ENCODE measurements around the gene GCLC. TPM values are rescaled to one million over a fixed set of nuclear protein-coding genes. Genes with fewer than 3 reads are reported as not detected.

The GCLC gene
- total and polyA plus RNA-seq, 10 of the 15 experiments (the other 5 are each of a cell fraction or from before 2014, with no cell fraction given) = 6.5 to 23.6 (median 12.5) TPM

DNA sequence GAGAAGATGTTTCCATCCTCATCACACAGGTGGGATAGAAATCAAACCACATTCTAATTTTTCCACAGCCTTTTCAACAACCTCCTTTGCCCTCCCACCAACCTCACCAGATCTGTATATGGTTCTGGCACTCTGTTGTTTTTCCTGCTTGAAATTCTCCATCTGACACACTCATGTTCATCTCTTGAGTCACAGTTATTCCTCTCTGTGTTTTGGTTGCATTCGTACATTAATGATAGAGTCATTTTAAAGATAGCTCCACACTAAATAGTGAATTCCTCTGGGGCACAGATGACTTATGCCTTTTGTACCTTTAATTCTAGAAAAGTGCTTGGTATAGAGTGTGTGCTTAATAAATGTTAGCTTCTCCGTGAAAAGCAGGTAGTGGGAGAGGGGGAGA, 1.4 kb upstream of the GCLC start:
- Histone ChIP-seq H3K4me2 (ENCODE audit: control insufficient read depth, insufficient read depth) (no peak overlapping the region), H3K27me3 (replicated peaks in 1 of 2; ENCODE audit: control insufficient read depth in 2 of 2, insufficient read depth in 2 of 2, low read length in 1 of 2) (peaks cover 0 to 6% of the 10 kb centered on the region in 2 experiments; a peak in 1 of 4 replicates), H4K20me1 (ENCODE audit: control insufficient read depth, insufficient read depth) (no peaks in the 10 kb centered on the region), H2AFZ (ENCODE audit: control insufficient read depth, low read depth, low read length) (no peak overlapping the region), H3K9me3 (replicated peaks; ENCODE audit: control insufficient read depth, insufficient read depth, low read length) (no peaks in the 10 kb centered on the region; the same call in 2 of the 3 replicates), H3K4me1 (ENCODE audit: control insufficient read depth, insufficient read depth, low read length) (peaks cover 9% of the 10 kb centered on the region), H3K27ac (ENCODE audit: control insufficient read depth, insufficient read depth) (no peak overlapping the region), H3K79me2 (ENCODE audit: control insufficient read depth, insufficient read depth, low read length) (peaks cover 12% of the 10 kb centered on the region), H3K4me3 (no peak overlapping the region), H3K9ac (ENCODE audit: control insufficient read depth, insufficient read depth, low read length) (no peak overlapping the region), H3K36me3 (ENCODE audit: control insufficient read depth in 2 of 2, insufficient read depth in 2 of 2, low read length in 1 of 2) (no peaks in the 10 kb centered on the region)
- no peak for ATAC-seq
- TF ChIP-seq, protein P1, sequence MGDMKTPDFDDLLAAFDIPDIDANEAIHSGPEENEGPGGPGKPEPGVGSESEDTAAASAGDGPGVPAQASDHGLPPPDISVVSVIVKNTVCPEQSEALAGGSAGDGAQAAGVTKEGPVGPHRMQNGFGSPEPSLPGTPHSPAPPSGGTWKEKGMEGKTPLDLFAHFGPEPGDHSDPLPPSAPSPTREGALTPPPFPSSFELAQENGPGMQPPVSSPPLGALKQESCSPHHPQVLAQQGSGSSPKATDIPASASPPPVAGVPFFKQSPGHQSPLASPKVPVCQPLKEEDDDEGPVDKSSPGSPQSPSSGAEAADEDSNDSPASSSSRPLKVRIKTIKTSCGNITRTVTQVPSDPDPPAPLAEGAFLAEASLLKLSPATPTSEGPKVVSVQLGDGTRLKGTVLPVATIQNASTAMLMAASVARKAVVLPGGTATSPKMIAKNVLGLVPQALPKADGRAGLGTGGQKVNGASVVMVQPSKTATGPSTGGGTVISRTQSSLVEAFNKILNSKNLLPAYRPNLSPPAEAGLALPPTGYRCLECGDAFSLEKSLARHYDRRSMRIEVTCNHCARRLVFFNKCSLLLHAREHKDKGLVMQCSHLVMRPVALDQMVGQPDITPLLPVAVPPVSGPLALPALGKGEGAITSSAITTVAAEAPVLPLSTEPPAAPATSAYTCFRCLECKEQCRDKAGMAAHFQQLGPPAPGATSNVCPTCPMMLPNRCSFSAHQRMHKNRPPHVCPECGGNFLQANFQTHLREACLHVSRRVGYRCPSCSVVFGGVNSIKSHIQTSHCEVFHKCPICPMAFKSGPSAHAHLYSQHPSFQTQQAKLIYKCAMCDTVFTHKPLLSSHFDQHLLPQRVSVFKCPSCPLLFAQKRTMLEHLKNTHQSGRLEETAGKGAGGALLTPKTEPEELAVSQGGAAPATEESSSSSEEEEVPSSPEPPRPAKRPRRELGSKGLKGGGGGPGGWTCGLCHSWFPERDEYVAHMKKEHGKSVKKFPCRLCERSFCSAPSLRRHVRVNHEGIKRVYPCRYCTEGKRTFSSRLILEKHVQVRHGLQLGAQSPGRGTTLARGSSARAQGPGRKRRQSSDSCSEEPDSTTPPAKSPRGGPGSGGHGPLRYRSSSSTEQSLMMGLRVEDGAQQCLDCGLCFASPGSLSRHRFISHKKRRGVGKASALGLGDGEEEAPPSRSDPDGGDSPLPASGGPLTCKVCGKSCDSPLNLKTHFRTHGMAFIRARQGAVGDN (IDR thresholded peaks at IDR 0.05) = no peak
- in situ Hi-C loops (cut with MboI) (no loop called here), intact Hi-C loops (cut with micrococcal nuclease; ENCODE audit: unreplicated experiment) (loop anchor here (5.0 kb wide), 2 partner anchors 181 to 246 kb away; no protein-coding TSS in a partner anchor)
- ChIA-PET RAD21 (ENCODE audit: unreplicated experiment) (no interaction called here), SMC1A (ENCODE audit: uncharacterized antibody, unreplicated experiment) (no interaction called here), CTCF (interaction anchor here (1.0 to 2.3 kb wide), 4 partner anchors 52 to 174 kb away, joined by 3 to 7 read pairs (median 4); no protein-coding TSS in a partner anchor), POLR2A (no interaction called here)
- WGBS (ENCODE audit: insufficient coverage, insufficient replicate concordance, low lambda C conversion rate, missing lambda C conversion rate) = 73% methylated on average over 2 of the region's 2 CpGs
- DNase-seq (ENCODE audit: low read depth, low spot score) = no peak
- no peak for FAIRE-seq
- no TSS peak for BruUV-seq (replicated peaks)

DNA sequence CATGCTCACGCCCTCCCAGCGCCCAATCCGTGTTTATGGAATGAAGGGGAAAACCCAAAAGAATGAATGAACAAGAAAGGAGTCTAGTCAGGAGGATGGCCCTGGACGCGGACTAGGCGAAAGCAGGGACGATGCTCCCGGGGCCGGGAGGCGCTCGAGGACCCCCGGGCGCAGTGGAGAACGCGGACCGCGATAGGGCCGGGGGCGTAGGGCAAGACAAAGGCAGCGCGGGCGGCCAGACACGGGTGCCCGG, 758 bp downstream of the GCLC start:
- no peaks in the 10 kb centered on the region; the same call in 2 of the 3 replicates for H3K9me3 ChIP-seq (replicated peaks; ENCODE audit: control insufficient read depth, insufficient read depth, low read length)
- ChIA-PET POLR2A (no interaction called here), CTCF (interaction anchor here (0.7 to 2.5 kb wide), 8 partner anchors 9 to 792 kb away, joined by 3 to 13 read pairs (median 5); no protein-coding TSS in a partner anchor), SMC1A (ENCODE audit: uncharacterized antibody, unreplicated experiment) (interaction anchor here (1.0 to 1.6 kb wide), 4 partner anchors 31 to 175 kb away, joined by 3 to 6 read pairs (median 4); no protein-coding TSS in a partner anchor), RAD21 (ENCODE audit: unreplicated experiment) (interaction anchor here (0.6 to 2.3 kb wide), 3 partner anchors 22 to 107 kb away, joined by 3 to 9 read pairs (median 4); no protein-coding TSS in a partner anchor)
- H3K4me2 ChIP-seq (ENCODE audit: control insufficient read depth, insufficient read depth) = peak overlapping the region; percentile 94
- peak overlapping the region; percentile 89 for H2AFZ ChIP-seq (ENCODE audit: control insufficient read depth, low read depth, low read length)
- peaks cover 9% of the 10 kb centered on the region for H3K4me1 ChIP-seq (ENCODE audit: control insufficient read depth, insufficient read depth, low read length)
- in situ Hi-C loops (cut with MboI) = no loop called here
- no peaks in the 10 kb centered on the region for H3K36me3 ChIP-seq (ENCODE audit: control insufficient read depth in 2 of 2, insufficient read depth in 2 of 2, low read length in 1 of 2)
- H3K27me3 ChIP-seq (replicated peaks in 1 of 2; ENCODE audit: control insufficient read depth in 2 of 2, insufficient read depth in 2 of 2, low read length in 1 of 2) = peaks cover 0 to 6% of the 10 kb centered on the region in 2 experiments; a peak in 1 of 4 replicates
- TF ChIP-seq, protein P2, sequence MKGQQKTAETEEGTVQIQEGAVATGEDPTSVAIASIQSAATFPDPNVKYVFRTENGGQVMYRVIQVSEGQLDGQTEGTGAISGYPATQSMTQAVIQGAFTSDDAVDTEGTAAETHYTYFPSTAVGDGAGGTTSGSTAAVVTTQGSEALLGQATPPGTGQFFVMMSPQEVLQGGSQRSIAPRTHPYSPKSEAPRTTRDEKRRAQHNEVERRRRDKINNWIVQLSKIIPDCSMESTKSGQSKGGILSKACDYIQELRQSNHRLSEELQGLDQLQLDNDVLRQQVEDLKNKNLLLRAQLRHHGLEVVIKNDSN (IDR thresholded peaks at IDR 0.05; ENCODE audit: borderline replicate concordance, extremely low read length, insufficient read depth, low read depth, low read length) = no peak
- TF ChIP-seq NBN (IDR thresholded peaks at IDR 0.05) (0 out of 2 replicates have a peak, but pooled peaks have one; percentile 15), EZH2 (IDR thresholded peaks at IDR 0.05; ENCODE audit: borderline replicate concordance, control insufficient read depth, low read depth, low read length) (no peak)
- DNase-seq (ENCODE audit: low read depth, low spot score) (no peak), FAIRE-seq (no peak), ATAC-seq (no peak)
- H3K9ac ChIP-seq (ENCODE audit: control insufficient read depth, insufficient read depth, low read length) = peak overlapping the region; percentile 67
- intact Hi-C loops (cut with micrococcal nuclease; ENCODE audit: unreplicated experiment) = no loop called here
- peaks cover 12% of the 10 kb centered on the region for H3K79me2 ChIP-seq (ENCODE audit: control insufficient read depth, insufficient read depth, low read length)
- H3K4me3 ChIP-seq = peak overlapping the region; percentile 92
- BruUV-seq (replicated peaks) = no TSS peak
- H4K20me1 ChIP-seq (ENCODE audit: control insufficient read depth, insufficient read depth) = no peaks in the 10 kb centered on the region
- H3K27ac ChIP-seq (ENCODE audit: control insufficient read depth, insufficient read depth) = peak overlapping the region; percentile 61
- WGBS (ENCODE audit: insufficient coverage, insufficient replicate concordance, low lambda C conversion rate, missing lambda C conversion rate) = under 1% methylated on average over 24 of the region's 24 CpGs

Data from GM12878 (cell line).